ENCODE results near the gene RNF187.

GRCh38 chr1:228511546-228512445, 24.6 kb downstream of the RNF187 start:
- no peak for TF ChIP-seq ARNTL (CRISPR knock-in tag; IDR thresholded peaks at IDR 0.05; ENCODE audit: borderline replicate concordance, low read depth)
- TF ChIP-seq ZC3H10 (CRISPR knock-in tag; IDR thresholded peaks at IDR 0.05), result no peak
- TF ChIP-seq ZNF70 (CRISPR knock-in tag; IDR thresholded peaks at IDR 0.05), result no peak
- no peak for TF ChIP-seq PATZ1 (CRISPR knock-in tag; IDR thresholded peaks at IDR 0.05; ENCODE audit: borderline replicate concordance)
- TF ChIP-seq, protein P1, sequence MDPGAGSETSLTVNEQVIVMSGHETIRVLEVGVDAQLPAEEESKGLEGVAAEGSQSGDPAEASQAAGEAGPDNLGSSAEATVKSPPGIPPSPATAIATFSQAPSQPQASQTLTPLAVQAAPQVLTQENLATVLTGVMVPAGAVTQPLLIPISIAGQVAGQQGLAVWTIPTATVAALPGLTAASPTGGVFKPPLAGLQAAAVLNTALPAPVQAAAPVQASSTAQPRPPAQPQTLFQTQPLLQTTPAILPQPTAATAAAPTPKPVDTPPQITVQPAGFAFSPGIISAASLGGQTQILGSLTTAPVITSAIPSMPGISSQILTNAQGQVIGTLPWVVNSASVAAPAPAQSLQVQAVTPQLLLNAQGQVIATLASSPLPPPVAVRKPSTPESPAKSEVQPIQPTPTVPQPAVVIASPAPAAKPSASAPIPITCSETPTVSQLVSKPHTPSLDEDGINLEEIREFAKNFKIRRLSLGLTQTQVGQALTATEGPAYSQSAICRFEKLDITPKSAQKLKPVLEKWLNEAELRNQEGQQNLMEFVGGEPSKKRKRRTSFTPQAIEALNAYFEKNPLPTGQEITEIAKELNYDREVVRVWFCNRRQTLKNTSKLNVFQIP (CRISPR knock-in tag; IDR thresholded peaks at IDR 0.05; ENCODE audit: borderline replicate concordance, low read depth), result no peak
- TF ChIP-seq, protein P2, sequence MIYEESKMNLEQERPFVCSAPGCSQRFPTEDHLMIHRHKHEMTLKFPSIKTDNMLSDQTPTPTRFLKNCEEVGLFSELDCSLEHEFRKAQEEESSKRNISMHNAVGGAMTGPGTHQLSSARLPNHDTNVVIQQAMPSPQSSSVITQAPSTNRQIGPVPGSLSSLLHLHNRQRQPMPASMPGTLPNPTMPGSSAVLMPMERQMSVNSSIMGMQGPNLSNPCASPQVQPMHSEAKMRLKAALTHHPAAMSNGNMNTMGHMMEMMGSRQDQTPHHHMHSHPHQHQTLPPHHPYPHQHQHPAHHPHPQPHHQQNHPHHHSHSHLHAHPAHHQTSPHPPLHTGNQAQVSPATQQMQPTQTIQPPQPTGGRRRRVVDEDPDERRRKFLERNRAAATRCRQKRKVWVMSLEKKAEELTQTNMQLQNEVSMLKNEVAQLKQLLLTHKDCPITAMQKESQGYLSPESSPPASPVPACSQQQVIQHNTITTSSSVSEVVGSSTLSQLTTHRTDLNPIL (CRISPR knock-in tag; IDR thresholded peaks at IDR 0.05; ENCODE audit: low read depth), result no peak
- no peak for TF ChIP-seq TCF4 (CRISPR knock-in tag; IDR thresholded peaks at IDR 0.05; ENCODE audit: borderline replicate concordance)
- TF ChIP-seq ZFP3 (CRISPR knock-in tag; IDR thresholded peaks at IDR 0.05), result no peak
- no peak for TF ChIP-seq OSR1 (CRISPR knock-in tag; IDR thresholded peaks at IDR 0.05)

All from SK-N-SH treated with all-trans-retinoic acid at 6 μM for 48 hours (cell line).